GM12878 (cell line): Measurements from ENCODE around the gene ALDH3B2. TPM values are rescaled to one million over a fixed set of nuclear protein-coding genes. Genes with fewer than 3 reads are reported as not detected.

Experiments
- ATAC-seq: fragments of 200-7000 bp; cut with Tn5 transposase; 3 replicates; pipeline ENCODE4 v1.9.1; 2020; ENCODE audit warnings: mild to moderate bottlenecking, moderate library complexity
- BruUV-seq: library from RNA; stranded (reverse); fragments of 400-500 nt; replicated peaks from 2 replicates; lab custom pipeline; 2021; lab: Mats Ljungman, UMichigan
- CTCF ChIA-PET: fragments of 300-600 bp; sonication (Branson Sonifier 250); formaldehyde crosslinking; extraction: SDS; loops from one replicate; lab custom pipeline; 2021; ENCODE audit warnings: inconsistent platforms; lab: Yijun Ruan, JAX
- POLR2A ChIA-PET: fragments of 350-600 bp; formaldehyde crosslinking; extraction: SDS; loops from one replicate; lab custom pipeline; 2021; ENCODE audit warnings: inconsistent platforms; lab: Charles Lee
- RAD21 ChIA-PET: fragments of 300-600 bp; sonication (Branson Sonifier 250); formaldehyde crosslinking; loops from one replicate; lab custom pipeline; 2023; ENCODE audit warnings: antibody characterized with exemption; ENCODE audit not compliant: unreplicated experiment; lab: Charles Lee
- SMC1A ChIA-PET: fragments of 300-600 bp; sonication (Branson Sonifier 250); formaldehyde crosslinking; loops from one replicate; lab custom pipeline; 2023; ENCODE audit not compliant: unreplicated experiment, uncharacterized antibody; lab: Charles Lee
- DNase-seq: peaks from one replicate; pipeline ENCODE4 v3.0.0-alpha.2; 2011; ENCODE audit warnings: low read depth, low spot score
- FAIRE-seq: peaks from 3 replicates; lab custom pipeline; 2011; peaks lifted over from hg19 to GRCh38; lab: Jason Lieb, UNC
- H2AFZ ChIP-seq: 2 replicates; pipeline ENCODE4 v1.6.0; 2011; ENCODE audit warnings: low read depth, low read length, control low read depth; ENCODE audit not compliant: control insufficient read depth
- H3K27ac ChIP-seq: 2 replicates; pipeline ENCODE4 v1.5.1; 2011; ENCODE audit warnings: control low read depth; ENCODE audit not compliant: control insufficient read depth, insufficient read depth
- H3K27me3 ChIP-seq, 2 experiments: replicated peaks in 1 of 2; 2 replicates each; pipeline versions ENCODE4 v1.6.0 to v1.6.1; 2011; ENCODE audit warnings: low read length in 1 of 2; ENCODE audit not compliant: control insufficient read depth in 2 of 2, insufficient read depth in 2 of 2
- H3K36me3 ChIP-seq, 2 experiments: 2 replicates each; pipeline ENCODE4 v1.5.1; 2011; ENCODE audit warnings: low read length in 1 of 2; ENCODE audit not compliant: control insufficient read depth in 2 of 2, insufficient read depth in 2 of 2
- H3K4me1 ChIP-seq: 2 replicates; pipeline ENCODE4 v1.6.1; 2011; ENCODE audit warnings: mild to moderate bottlenecking, low read length, moderate library complexity, mixed read lengths; ENCODE audit not compliant: control insufficient read depth, insufficient read depth
- H3K4me2 ChIP-seq: 2 replicates; pipeline ENCODE4 v1.6.0; 2011; ENCODE audit warnings: control low read depth; ENCODE audit not compliant: control insufficient read depth, insufficient read depth
- H3K4me3 ChIP-seq: fragments of 200-600 bp; sonication (generic); 2 replicates; pipeline ENCODE4 v1.5.1; 2016
- H3K79me2 ChIP-seq: 2 replicates; pipeline ENCODE4 v1.6.0; 2011; ENCODE audit warnings: low read length; ENCODE audit not compliant: control insufficient read depth, insufficient read depth
- H3K9ac ChIP-seq: 2 replicates; pipeline ENCODE4 v1.8.0; 2011; ENCODE audit warnings: low read length, control low read depth, mixed read lengths; ENCODE audit not compliant: control insufficient read depth, insufficient read depth
- H3K9me3 ChIP-seq: replicated peaks from 3 replicates; pipeline ENCODE4 v1.5.1; 2011; ENCODE audit warnings: mild to moderate bottlenecking, low read length; ENCODE audit not compliant: control insufficient read depth, insufficient read depth
- H4K20me1 ChIP-seq: 2 replicates; pipeline ENCODE4 v1.6.0; 2011; ENCODE audit not compliant: control insufficient read depth, insufficient read depth
- ATF3 ChIP-seq: IDR thresholded peaks from 2 replicates; pipeline ENCODE4 v1.6.1; 2011; ENCODE audit warnings: low read depth, mild to moderate bottlenecking, low read length, moderate library complexity, borderline replicate concordance; ENCODE audit errors: extremely low read depth
- BACH1 ChIP-seq: fragments of 450-650 bp; IDR thresholded peaks from 2 replicates; pipeline ENCODE4 v1.6.1; 2017; ENCODE audit warnings: mild to moderate bottlenecking, borderline replicate concordance
- BCL11A ChIP-seq: IDR thresholded peaks from 2 replicates; pipeline ENCODE4 v1.6.1; 2011; ENCODE audit warnings: low read depth, low read length
- BCLAF1 ChIP-seq: fragments of 450-650 bp; IDR thresholded peaks from 2 replicates; pipeline ENCODE4 v1.6.1; 2017; ENCODE audit warnings: antibody characterized with exemption, mild to moderate bottlenecking, moderate library complexity
- CREM ChIP-seq: IDR thresholded peaks from 2 replicates; pipeline ENCODE4 v1.6.1; 2014; ENCODE audit warnings: antibody characterized with exemption, low read depth
- E2F8 ChIP-seq: fragments of 450-650 bp; IDR thresholded peaks from 2 replicates; pipeline ENCODE4 v1.6.1; 2018; ENCODE audit warnings: mild to moderate bottlenecking, low read depth, moderate library complexity; ENCODE audit not compliant: partially characterized antibody
- GATAD2B ChIP-seq: fragments of 450-650 bp; conservative IDR thresholded peaks from 2 replicates; pipeline ENCODE4 v1.6.1; 2017; ENCODE audit warnings: low read depth, mild to moderate bottlenecking, moderate library complexity
- HDAC6 ChIP-seq: fragments of 200-600 bp; sonication (generic); IDR thresholded peaks from one replicate; pipeline ENCODE4 v1.8.0; 2017; ENCODE audit warnings: antibody characterized with exemption; ENCODE audit not compliant: unreplicated experiment
- MEF2A ChIP-seq: IDR thresholded peaks from 2 replicates; pipeline ENCODE4 v1.6.1; 2011; ENCODE audit warnings: low read depth, mild to moderate bottlenecking, low read length, moderate library complexity; ENCODE audit not compliant: insufficient read depth
- POLR2A ChIP-seq: IDR thresholded peaks from 2 replicates; pipeline ENCODE4 v1.6.1; 2011; ENCODE audit warnings: low read depth, mild to moderate bottlenecking, low read length
- RBBP5 ChIP-seq: fragments of 200-600 bp; sonication (generic); conservative IDR thresholded peaks from 2 replicates; pipeline ENCODE4 v1.6.1; 2016
- REST ChIP-seq: IDR thresholded peaks from 2 replicates; pipeline ENCODE4 v1.6.1; 2012; ENCODE audit warnings: mild to moderate bottlenecking, low read depth, low read length
- USF1 ChIP-seq: IDR thresholded peaks from 2 replicates; pipeline ENCODE4 v1.6.1; 2011; ENCODE audit warnings: borderline replicate concordance, low read depth, mild to moderate bottlenecking, moderate library complexity, mixed read lengths, low read length; ENCODE audit not compliant: insufficient read depth; ENCODE audit errors: extremely low read length
- WGBS: methylation state at CpG from one replicate; pipeline ENCODE4 v1.1.6; 2016; ENCODE audit warnings: low lambda C conversion rate; ENCODE audit not compliant: insufficient replicate concordance, insufficient coverage; ENCODE audit errors: missing lambda C conversion rate; 5-methylcytosine and 5-hydroxymethylcytosine counted together
- in situ Hi-C: fragments of 300-500 bp; cut with MboI; formaldehyde crosslinking; loops from 9 replicates; pipeline ENCODE4 v1.14.3; 2018; ENCODE audit warnings: mixed read lengths
- intact Hi-C: fragments of 100-400 bp; cut with micrococcal nuclease; formaldehyde crosslinking; loops from one replicate; pipeline ENCODE4 v1.14.2; 2022; ENCODE audit not compliant: unreplicated experiment
- polyA plus RNA-seq, 11 experiments: library from polyadenylated mRNA; depleted of rRNA in 4 of 11; unstranded in 6 of 11; stranded (reverse) in 5 of 11; fragments of >200 nt; fragmentation: Nextera tagmentation in 4 of 11; fragmentation: Illumina TruSeq in 1 of 11; extraction: Ambion mirVana in 4 of 11; extraction: Trizol in 1 of 11; gene quantifications; 1 replicate in 1 of 11; 2 replicates in 10 of 11; pipeline versions ENCODE4 v1.2.1 to v1.2.3, GENCODE V29; 2011 to 2016; ENCODE audit warnings: inconsistent platforms in 2 of 11, missing spikeins in 2 of 11, low read depth in 1 of 11
- total RNA-seq, 4 experiments: library from RNA; depleted of rRNA in 3 of 4; stranded (reverse); fragments of >200 nt in 3 of 4; fragmentation: Illumina TruSeq in 1 of 4; extraction: Trizol in 1 of 4; gene quantifications; 2 replicates each; pipeline versions ENCODE4 v1.2.1 to v1.2.3, GENCODE V29; 2013 to 2021

Gene ALDH3B2
- total and polyA plus RNA-seq, 10 of the 15 experiments (the other 5 are each of a cell fraction or from before 2014, with no cell fraction given) = 0.09 to 0.17 TPM; not detected in 8

- ATAC-seq = no peak
- H2AFZ ChIP-seq = no peak overlapping the region
- H3K4me3 ChIP-seq = no peak overlapping the region
- CTCF ChIA-PET = interaction anchor here (0.6 to 6.4 kb wide), 5 partner anchors 13 to 58 kb away, joined by 3 to 35 read pairs (median 5); partner anchors contain the start of gene ACY3
- TF ChIP-seq RBBP5 = no peak
- TF ChIP-seq BACH1 = no peak
- no peak for TF ChIP-seq POLR2A
- TF ChIP-seq BCLAF1 = no peak
- no peak for TF ChIP-seq BCL11A
- no peak for TF ChIP-seq CREM
- TF ChIP-seq E2F8 = no peak
- TF ChIP-seq REST = no peak
- no peak for TF ChIP-seq HDAC6
- no peak for TF ChIP-seq USF1
- TF ChIP-seq ATF3 = no peak
- no peak for TF ChIP-seq GATAD2B
- no peak for TF ChIP-seq MEF2A
- TF ChIP-seq, all 136 proteins: peak for 0
- in situ Hi-C loops (no loop called here), intact Hi-C loops (no loop called here)
- no peaks in the 10 kb centered on the region for H3K9me3 ChIP-seq
- POLR2A ChIA-PET = no interaction called here
- no peak overlapping the region for H3K9ac ChIP-seq
- SMC1A ChIA-PET = interaction anchor here (0.8 to 6.4 kb wide), 2 partner anchors 26 to 49 kb away, joined by 3 to 52 read pairs; no protein-coding TSS in a partner anchor
- no peaks in the 10 kb centered on the region for H3K27me3 ChIP-seq
- no peaks in the 10 kb centered on the region for H4K20me1 ChIP-seq
- no peak overlapping the region for H3K27ac ChIP-seq
- WGBS = 89% methylated on average over 1 of the region's 2 CpGs
- BruUV-seq = no TSS peak
- H3K4me2 ChIP-seq = no peak overlapping the region
- H3K4me1 ChIP-seq = peaks cover 17% of the 10 kb centered on the region
- H3K36me3 ChIP-seq = no peaks in the 10 kb centered on the region
- RAD21 ChIA-PET = interaction anchor here (5.1 kb wide), 1 partner anchor 54 kb away, joined by 25 read pairs; no protein-coding TSS in a partner anchor
- FAIRE-seq (no peak), DNase-seq (no peak)
- no peaks in the 10 kb centered on the region for H3K79me2 ChIP-seq
These were observed 42.6 kb downstream of the ALDH3B2 start for GRCh38 chr11:67631853-67632174.
